Measurements from ENCODE around the gene AMH.
A peak's percentile ranks its signal among the peaks of the same experiment; 100 is the strongest.

AMH gene

GRCh38 chr19:2255112-2255845, 6.2 kb downstream of the AMH start:
- H3K9ac ChIP-seq (ENCODE audit: low read depth in 1 of 2, low read length in 2 of 2): no peak overlapping the region
- no peak overlapping the region for H3K27ac ChIP-seq (ENCODE audit: low read depth, low read length)
- peaks cover 36 to 37% of the 10 kb centered on the region in 2 donors for H3K27me3 ChIP-seq (ENCODE audit: control insufficient read depth in 1 of 2, insufficient read depth in 2 of 2, low read length in 2 of 2)
- peaks cover 5 to 23% of the 10 kb centered on the region in 2 donors for H3K4me1 ChIP-seq (ENCODE audit: control insufficient read depth in 1 of 2, insufficient read depth in 2 of 2, low read length in 2 of 2)
- no peak overlapping the region for H3K4me3 ChIP-seq (ENCODE audit: low read depth in 1 of 2, low read length in 2 of 2)
- H3K36me3 ChIP-seq (ENCODE audit: control insufficient read depth in 1 of 2, insufficient read depth in 2 of 2, low read length in 2 of 2): no peaks in the 10 kb centered on the region
- no peaks in the 10 kb centered on the region for H3K9me3 ChIP-seq (ENCODE audit: control insufficient read depth in 1 of 2, low read length in 2 of 2)

GRCh38 chr19:2255982-2256685, 7.0 kb downstream of the AMH start, which contains the start of gene JSRP1:
JSRP1 (minus strand) TSS chr19:2256417; CDS start chr19:2255314, 1,103 bp downstream.
- Histone ChIP-seq H3K27ac (ENCODE audit: low read depth, low read length) (no peak within 1 kb of the TSS), H3K36me3 (ENCODE audit: control insufficient read depth in 1 of 2, insufficient read depth in 2 of 2, low read length in 2 of 2) (no peaks in the 10 kb centered on the region), H3K4me3 (ENCODE audit: low read depth in 1 of 2, low read length in 2 of 2) (no peak within 1 kb of the TSS), H3K9me3 (ENCODE audit: control insufficient read depth in 1 of 2, low read length in 2 of 2) (no peaks in the 10 kb centered on the region), H3K9ac (ENCODE audit: low read depth in 1 of 2, low read length in 2 of 2) (no peak within 1 kb of the TSS), H3K4me1 (ENCODE audit: control insufficient read depth in 1 of 2, insufficient read depth in 2 of 2, low read length in 2 of 2) (peaks cover 5 to 23% of the 10 kb centered on the region in 2 donors), H3K27me3 (ENCODE audit: control insufficient read depth in 1 of 2, insufficient read depth in 2 of 2, low read length in 2 of 2) (peaks cover 28 to 29% of the 10 kb centered on the region in 2 donors)

- Histone ChIP-seq H3K9ac (ENCODE audit: low read depth in 1 of 2, low read length in 2 of 2) (no peak overlapping the region), H3K36me3 (ENCODE audit: control insufficient read depth in 1 of 2, insufficient read depth in 2 of 2, low read length in 2 of 2) (no peaks in the 10 kb centered on the region), H3K27me3 (ENCODE audit: control insufficient read depth in 1 of 2, insufficient read depth in 2 of 2, low read length in 2 of 2) (no peaks in the 10 kb centered on the region), H3K9me3 (ENCODE audit: control insufficient read depth in 1 of 2, low read length in 2 of 2) (no peaks in the 10 kb centered on the region), H3K4me3 (ENCODE audit: low read depth in 1 of 2, low read length in 2 of 2) (no peak overlapping the region), H3K27ac (ENCODE audit: low read depth, low read length) (no peak overlapping the region), H3K4me1 (ENCODE audit: control insufficient read depth in 1 of 2, insufficient read depth in 2 of 2, low read length in 2 of 2) (peaks cover 0 to 4% of the 10 kb centered on the region in 2 donors)
These were observed 10.2 kb downstream of the AMH start for GRCh38 chr19:2259336-2259735.

- Histone ChIP-seq H3K36me3 (ENCODE audit: control insufficient read depth in 1 of 2, insufficient read depth in 2 of 2, low read length in 2 of 2) (no peaks in the 10 kb centered on the region), H3K9me3 (ENCODE audit: control insufficient read depth in 1 of 2, low read length in 2 of 2) (no peaks in the 10 kb centered on the region), H3K4me1 (ENCODE audit: control insufficient read depth in 1 of 2, insufficient read depth in 2 of 2, low read length in 2 of 2) (peaks cover 0 to 4% of the 10 kb centered on the region in 2 donors), H3K4me3 (ENCODE audit: low read depth in 1 of 2, low read length in 2 of 2) (no peak overlapping the region), H3K27me3 (ENCODE audit: control insufficient read depth in 1 of 2, insufficient read depth in 2 of 2, low read length in 2 of 2) (no peaks in the 10 kb centered on the region), H3K27ac (ENCODE audit: low read depth, low read length) (peak overlapping the region; percentile 25), H3K9ac (ENCODE audit: low read depth in 1 of 2, low read length in 2 of 2) (no peak overlapping the region)
These were observed 11.2 kb downstream of the AMH start for GRCh38 chr19:2260341-2260805.

GRCh38 chr19:2261438-2262172, 12.5 kb downstream of the AMH start:
- H3K9ac ChIP-seq (ENCODE audit: low read depth in 1 of 2, low read length in 2 of 2): no peak overlapping the region
- no peaks in the 10 kb centered on the region for H3K36me3 ChIP-seq (ENCODE audit: control insufficient read depth in 1 of 2, insufficient read depth in 2 of 2, low read length in 2 of 2)
- peaks cover 4 to 5% of the 10 kb centered on the region in 2 donors for H3K4me1 ChIP-seq (ENCODE audit: control insufficient read depth in 1 of 2, insufficient read depth in 2 of 2, low read length in 2 of 2)
- no peaks in the 10 kb centered on the region for H3K9me3 ChIP-seq (ENCODE audit: control insufficient read depth in 1 of 2, low read length in 2 of 2)
- no peaks in the 10 kb centered on the region for H3K27me3 ChIP-seq (ENCODE audit: control insufficient read depth in 1 of 2, insufficient read depth in 2 of 2, low read length in 2 of 2)
- H3K4me3 ChIP-seq (ENCODE audit: low read depth in 1 of 2, low read length in 2 of 2): no peak overlapping the region
- H3K27ac ChIP-seq (ENCODE audit: low read depth, low read length): no peak overlapping the region

- Histone ChIP-seq H3K9me3 (ENCODE audit: control insufficient read depth in 1 of 2, low read length in 2 of 2) (no peaks in the 10 kb centered on the region), H3K4me3 (ENCODE audit: low read depth in 1 of 2, low read length in 2 of 2) (no peak overlapping the region), H3K27me3 (ENCODE audit: control insufficient read depth in 1 of 2, insufficient read depth in 2 of 2, low read length in 2 of 2) (no peaks in the 10 kb centered on the region), H3K27ac (ENCODE audit: low read depth, low read length) (no peak overlapping the region), H3K9ac (ENCODE audit: low read depth in 1 of 2, low read length in 2 of 2) (peak overlapping the region; percentile 12 to 15), H3K4me1 (ENCODE audit: control insufficient read depth in 1 of 2, insufficient read depth in 2 of 2, low read length in 2 of 2) (peaks cover 10 to 11% of the 10 kb centered on the region in 2 donors), H3K36me3 (ENCODE audit: control insufficient read depth in 1 of 2, insufficient read depth in 2 of 2, low read length in 2 of 2) (peaks cover 0 to under 1% of the 10 kb centered on the region in 2 donors)
These were observed 17.3 kb downstream of the AMH start for GRCh38 chr19:2266183-2266993.

GRCh38 chr19:2268480-2268830, 19.3 kb downstream of the AMH start:
- Histone ChIP-seq H3K4me3 (ENCODE audit: low read depth in 1 of 2, low read length in 2 of 2) (peak overlapping the region in 1 of 2 donors; percentile 72), H3K27me3 (ENCODE audit: control insufficient read depth in 1 of 2, insufficient read depth in 2 of 2, low read length in 2 of 2) (no peaks in the 10 kb centered on the region), H3K27ac (ENCODE audit: low read depth, low read length) (no peak overlapping the region), H3K9me3 (ENCODE audit: control insufficient read depth in 1 of 2, low read length in 2 of 2) (no peaks in the 10 kb centered on the region), H3K4me1 (ENCODE audit: control insufficient read depth in 1 of 2, insufficient read depth in 2 of 2, low read length in 2 of 2) (peaks cover 22 to 26% of the 10 kb centered on the region in 2 donors), H3K9ac (ENCODE audit: low read depth in 1 of 2, low read length in 2 of 2) (peak overlapping the region in 1 of 2 donors; percentile 78), H3K36me3 (ENCODE audit: control insufficient read depth in 1 of 2, insufficient read depth in 2 of 2, low read length in 2 of 2) (peaks cover 7 to 12% of the 10 kb centered on the region in 2 donors)

- Histone ChIP-seq H3K27me3 (ENCODE audit: control insufficient read depth in 1 of 2, insufficient read depth in 2 of 2, low read length in 2 of 2) (no peaks in the 10 kb centered on the region), H3K27ac (ENCODE audit: low read depth, low read length) (peak overlapping the region; percentile 50), H3K36me3 (ENCODE audit: control insufficient read depth in 1 of 2, insufficient read depth in 2 of 2, low read length in 2 of 2) (peaks cover 7 to 13% of the 10 kb centered on the region in 2 donors), H3K4me1 (ENCODE audit: control insufficient read depth in 1 of 2, insufficient read depth in 2 of 2, low read length in 2 of 2) (peaks cover 24 to 30% of the 10 kb centered on the region in 2 donors), H3K9ac (ENCODE audit: low read depth in 1 of 2, low read length in 2 of 2) (peak overlapping the region; percentile 72 to 78), H3K9me3 (ENCODE audit: control insufficient read depth in 1 of 2, low read length in 2 of 2) (no peaks in the 10 kb centered on the region), H3K4me3 (ENCODE audit: low read depth in 1 of 2, low read length in 2 of 2) (peak overlapping the region; percentile 72 to 77)
These were observed 19.7 kb downstream of the AMH start for GRCh38 chr19:2268861-2269243.

- peak overlapping the region; percentile 95 to 97 for H3K9ac ChIP-seq (ENCODE audit: low read depth in 1 of 2, low read length in 2 of 2)
- peak overlapping the region; percentile 96 for H3K27ac ChIP-seq (ENCODE audit: low read depth, low read length)
- peak overlapping the region; percentile 86 to 87 for H3K4me3 ChIP-seq (ENCODE audit: low read depth in 1 of 2, low read length in 2 of 2)
- H3K9me3 ChIP-seq (ENCODE audit: control insufficient read depth in 1 of 2, low read length in 2 of 2): no peaks in the 10 kb centered on the region
- H3K27me3 ChIP-seq (ENCODE audit: control insufficient read depth in 1 of 2, insufficient read depth in 2 of 2, low read length in 2 of 2): no peaks in the 10 kb centered on the region
- H3K36me3 ChIP-seq (ENCODE audit: control insufficient read depth in 1 of 2, insufficient read depth in 2 of 2, low read length in 2 of 2): peaks cover 7 to 13% of the 10 kb centered on the region in 2 donors
- peaks cover 30 to 35% of the 10 kb centered on the region in 2 donors for H3K4me1 ChIP-seq (ENCODE audit: control insufficient read depth in 1 of 2, insufficient read depth in 2 of 2, low read length in 2 of 2)
These were observed 20.4 kb downstream of the AMH start for GRCh38 chr19:2269244-2270156.

Measured in duodenal mucosa (tissue), 2 donors.